Iris pigment epithelial cell (primary cell): ENCODE data around the gene CDH10.

Source experiments
- DNase-seq: peaks from one replicate; pipeline ENCODE4 v3.0.0-alpha.2; 2011; ENCODE audit warnings: low read depth

The CDH10 gene

DNA sequence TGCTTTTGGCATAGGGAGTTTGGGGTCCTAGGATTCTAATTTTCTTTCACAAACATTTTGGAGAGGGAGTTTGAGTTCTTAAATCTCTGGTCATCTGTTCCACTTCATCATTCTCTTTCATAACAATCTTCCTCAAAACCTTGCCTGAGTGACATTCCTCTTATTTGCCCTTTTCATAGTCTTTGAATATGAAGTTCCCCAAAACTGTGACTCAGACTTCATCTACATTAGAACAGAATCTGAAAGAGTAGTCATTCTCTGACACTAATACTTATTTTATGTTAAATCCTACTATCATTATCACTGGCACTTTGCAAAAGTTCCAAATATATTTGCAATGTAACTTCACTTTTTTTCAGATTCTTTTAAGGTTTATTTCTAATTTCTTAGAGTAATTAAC is 163.8 kb downstream of the CDH10 start:
- no peak for DNase-seq

DNA sequence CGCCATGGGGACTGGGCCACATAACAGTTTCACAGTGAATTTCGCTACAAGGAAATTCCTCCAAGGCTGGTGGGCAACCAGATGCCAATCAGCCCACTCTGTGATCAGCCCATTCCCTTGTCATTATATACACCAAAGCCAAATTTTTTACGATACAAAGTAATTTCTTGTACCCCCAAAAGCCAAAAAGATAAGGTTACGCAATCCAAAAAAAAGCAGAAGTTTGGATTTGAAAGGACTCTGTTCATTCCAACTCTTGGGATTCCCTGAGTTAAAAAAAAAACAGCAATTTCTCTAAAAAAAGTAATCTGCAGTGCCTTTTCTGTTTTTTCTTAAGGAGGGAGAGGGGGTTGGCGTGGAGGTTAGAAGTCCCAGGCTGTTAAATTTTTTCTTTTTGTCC is 166.8 kb downstream of the CDH10 start:
- DNase-seq = no peak

DNA sequence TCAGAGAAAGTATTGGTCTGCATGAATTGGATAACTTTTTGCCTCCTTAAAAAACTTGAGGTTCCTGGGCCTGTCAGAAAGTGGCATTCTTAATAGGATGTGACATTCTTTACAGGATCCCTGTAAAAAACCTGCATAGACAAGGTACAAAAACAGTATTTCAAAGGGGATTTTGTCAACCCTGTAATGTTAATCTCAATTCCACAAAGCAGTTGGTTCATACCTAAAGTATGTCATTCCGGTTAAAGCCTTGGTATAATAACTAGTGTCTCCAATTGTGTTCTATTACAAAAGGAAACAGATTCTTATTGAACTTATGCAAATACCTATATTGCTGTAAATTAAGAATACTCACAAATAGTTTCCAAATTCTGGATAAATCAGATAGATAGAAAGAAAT is 169.7 kb downstream of the CDH10 start:
- DNase-seq = no peak

DNA sequence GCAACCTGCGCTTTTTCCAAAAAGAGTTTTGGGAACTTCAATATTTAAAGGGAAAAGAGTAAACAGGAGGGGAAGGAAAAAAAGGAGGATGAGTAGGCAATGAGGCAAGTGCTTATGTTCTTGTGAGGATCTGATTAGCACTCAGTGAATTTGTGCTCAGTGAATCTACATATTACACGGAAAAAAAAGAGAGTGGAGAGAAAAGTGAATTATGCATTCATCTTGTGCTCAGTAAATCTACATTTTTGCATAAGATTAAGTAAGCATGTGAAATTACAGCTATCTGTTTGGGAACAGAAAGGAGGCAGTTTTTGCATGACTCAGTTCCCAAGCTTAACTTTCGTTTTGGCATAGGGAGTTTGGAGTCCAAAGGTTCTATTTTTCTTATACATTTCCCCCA is 170.1 kb downstream of the CDH10 start:
- no peak for DNase-seq

DNA sequence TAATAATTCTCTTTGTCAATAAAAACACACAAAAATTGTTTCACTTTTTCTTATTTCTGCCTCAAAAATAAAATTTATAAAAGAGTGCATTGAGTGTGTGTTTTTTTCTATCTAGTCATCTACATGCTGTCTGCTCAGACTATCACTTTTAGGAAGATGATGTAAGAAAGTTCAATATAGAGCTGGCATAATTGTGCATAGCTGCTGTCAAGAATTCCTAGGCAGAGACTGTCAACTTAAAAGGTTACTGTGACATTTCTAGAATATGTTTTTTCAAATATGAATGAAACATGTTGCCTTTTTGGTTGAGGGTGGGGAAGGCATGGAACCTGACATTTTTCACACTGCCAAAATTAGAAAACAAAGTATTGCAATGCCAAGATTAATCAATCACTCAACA is 172.3 kb downstream of the CDH10 start:
- no peak for DNase-seq

DNA sequence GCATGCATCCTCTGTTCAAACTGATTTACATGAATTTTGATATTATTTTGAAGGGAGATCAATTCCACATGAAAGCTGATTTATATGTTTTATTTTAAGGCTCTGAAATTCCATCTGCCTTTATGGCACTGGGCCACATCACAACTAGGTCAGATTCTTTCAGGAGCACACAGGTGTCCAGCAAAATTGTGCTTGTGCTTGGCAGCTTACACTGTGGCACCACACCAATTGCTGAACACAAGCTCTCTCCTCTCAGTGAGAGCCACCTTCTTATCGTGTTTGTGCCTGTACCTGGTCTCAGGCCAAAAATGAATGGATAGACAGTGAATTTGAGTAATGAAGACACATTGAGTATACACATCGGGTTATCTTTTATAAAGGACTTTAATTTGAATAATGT is 200.4 kb downstream of the CDH10 start:
- DNase-seq = no peak

DNA sequence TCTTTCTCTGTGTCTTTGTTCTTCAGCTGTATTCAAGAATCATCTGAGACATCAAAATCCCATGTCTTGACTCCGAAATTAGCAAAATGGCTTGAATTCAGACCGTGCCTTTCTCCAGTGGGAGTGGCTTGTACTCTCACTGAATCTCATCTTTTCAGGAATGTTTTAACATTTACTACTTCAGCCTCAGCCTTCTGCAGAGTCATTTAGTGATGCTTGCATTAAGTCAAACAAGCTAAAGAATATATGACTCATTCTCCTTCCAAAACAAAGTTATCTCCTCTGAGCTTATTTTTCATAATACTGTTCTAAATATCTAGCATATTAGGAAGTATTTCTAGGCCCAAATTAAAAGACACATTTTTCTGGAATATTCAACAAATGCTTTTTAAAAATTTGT is 205.3 kb downstream of the CDH10 start:
- DNase-seq = no peak
